CD14-positive monocyte (primary cell): ENCODE results near the gene AQR. TPM values are rescaled to one million over a fixed set of nuclear protein-coding genes. Genes with fewer than 3 reads are reported as not detected.

Experiments
- DNase-seq, 3 donors: peaks; one replicate each; pipeline ENCODE4 v3.0.0-alpha.2; 2011 to 2022
- H2AFZ ChIP-seq: 2 replicates; pipeline ENCODE4 v1.6.0; 2012; ENCODE audit warnings: mild to moderate bottlenecking, low read depth, low read length, inconsistent platforms; ENCODE audit not compliant: insufficient read depth, poor library complexity, severe bottlenecking
- H3K27ac ChIP-seq, 2 donors: 1 replicate in 1 of 2; 2 replicates in 1 of 2; pipeline ENCODE4 v1.5.1; 2012 to 2013; ENCODE audit warnings: low read length in 2 of 2, control low read depth in 1 of 2, inconsistent platforms in 1 of 2, low read depth in 1 of 2, mild to moderate bottlenecking in 1 of 2
- H3K27me3 ChIP-seq, 2 donors: one replicate each; pipeline versions ENCODE4 v1.6.0 to v1.6.1; 2011 to 2013; ENCODE audit warnings: low read length in 2 of 2; ENCODE audit not compliant: control insufficient read depth in 2 of 2, insufficient read depth in 2 of 2
- H3K36me3 ChIP-seq, 2 donors: replicated peaks in 1 of 2; 1 replicate in 1 of 2; 2 replicates in 1 of 2; pipeline versions ENCODE4 v1.5.1 to v1.6.1; 2012 to 2013; ENCODE audit warnings: low read length in 2 of 2, control low read depth in 1 of 2, inconsistent platforms in 1 of 2, mild to moderate bottlenecking in 1 of 2; ENCODE audit not compliant: insufficient read depth in 2 of 2, control insufficient read depth in 1 of 2
- H3K4me1 ChIP-seq, 2 donors: 1 replicate in 1 of 2; 2 replicates in 1 of 2; pipeline versions ENCODE4 v1.5.1 to v1.6.1; 2012 to 2013; ENCODE audit warnings: low read length in 2 of 2, control low read depth in 1 of 2, inconsistent platforms in 1 of 2, mild to moderate bottlenecking in 1 of 2, moderate library complexity in 1 of 2; ENCODE audit not compliant: insufficient read depth in 2 of 2, control insufficient read depth in 1 of 2
- H3K4me2 ChIP-seq: replicated peaks from 2 replicates; pipeline ENCODE3; 2012; ENCODE audit warnings: low read length, moderate library complexity, mild to moderate bottlenecking; ENCODE audit not compliant: poor library complexity, severe bottlenecking; ENCODE audit errors: extremely low read depth
- H3K4me3 ChIP-seq, 3 experiments: fragments of 200-600 bp in 1 of 3; sonication (generic) in 1 of 3; replicated peaks in 1 of 3; 1 replicate in 2 of 3; 2 replicates in 1 of 3; pipeline ENCODE4 v1.5.1; 2011 to 2013; ENCODE audit warnings: low read length in 3 of 3, mild to moderate bottlenecking in 3 of 3, control low read depth in 2 of 3, low read depth in 2 of 3, inconsistent platforms in 1 of 3, moderate library complexity in 1 of 3
- H3K79me2 ChIP-seq: 2 replicates; pipeline ENCODE4 v1.6.0; 2012; ENCODE audit warnings: mild to moderate bottlenecking, control low read depth, inconsistent platforms, low read length, moderate library complexity; ENCODE audit not compliant: insufficient read depth
- H3K9ac ChIP-seq: 2 replicates; pipeline ENCODE4 v1.6.0; 2017; ENCODE audit warnings: low read length, mild to moderate bottlenecking; ENCODE audit not compliant: insufficient read depth, poor library complexity, severe bottlenecking
- H3K9me3 ChIP-seq, 2 donors: replicated peaks in 1 of 2; 1 replicate in 1 of 2; 2 replicates in 1 of 2; pipeline versions ENCODE4 v1.5.1 to v1.6.1; 2012 to 2013; ENCODE audit warnings: low read length in 2 of 2, control low read depth in 1 of 2; ENCODE audit not compliant: control insufficient read depth in 1 of 2, insufficient read depth in 1 of 2
- H4K20me1 ChIP-seq: 2 replicates; pipeline ENCODE4 v1.6.0; 2012; ENCODE audit warnings: mild to moderate bottlenecking, low read length, control low read depth, moderate library complexity; ENCODE audit not compliant: insufficient read depth
- H3K27ac Mint-ChIP-seq, 7 donors: one replicate each; pipeline ENCODE4 v1.8.0; 2020; ENCODE audit warnings: mild to moderate bottlenecking in 7 of 7, mixed read lengths in 7 of 7, moderate library complexity in 6 of 7, inconsistent platforms in 2 of 7
- H3K27me3 Mint-ChIP-seq, 3 donors: one replicate each; pipeline ENCODE4 v1.8.0; 2021 to 2022; ENCODE audit warnings: low read depth in 3 of 3, mild to moderate bottlenecking in 3 of 3, mixed read lengths in 3 of 3, moderate library complexity in 3 of 3, inconsistent platforms in 1 of 3
- H3K36me3 Mint-ChIP-seq, 2 donors: one replicate each; pipeline ENCODE4 v1.8.0; 2020; ENCODE audit warnings: mixed read lengths in 2 of 2, inconsistent platforms in 1 of 2, mild to moderate bottlenecking in 1 of 2
- H3K4me1 Mint-ChIP-seq: one replicate; pipeline ENCODE4 v1.8.0; 2020; ENCODE audit warnings: mild to moderate bottlenecking, mixed read lengths
- H3K4me3 Mint-ChIP-seq, 2 donors: one replicate each; pipeline ENCODE4 v1.8.0; 2020; ENCODE audit warnings: mild to moderate bottlenecking in 2 of 2, mixed read lengths in 2 of 2, moderate library complexity in 1 of 2
- H3K9me3 Mint-ChIP-seq, 7 donors: one replicate each; pipeline ENCODE4 v1.8.0; 2020 to 2022; ENCODE audit warnings: mixed read lengths in 7 of 7, mild to moderate bottlenecking in 6 of 7, moderate library complexity in 6 of 7, inconsistent platforms in 2 of 7
- WGBS: methylation state at CpG from one replicate; pipeline ENCODE4 v1.1.5; 2013; ENCODE audit warnings: missing lambda C conversion rate; ENCODE audit not compliant: insufficient coverage; 5-methylcytosine and 5-hydroxymethylcytosine counted together
- intact Hi-C, 2 donors: fragments of 100-400 bp; cut with micrococcal nuclease; formaldehyde crosslinking; loops; one replicate each; pipeline versions ENCODE4 v1.15.0 to v1.15.1; 2023
- polyA plus RNA-seq, 3 donors: library from polyadenylated mRNA; depleted of rRNA in 1 of 3; unstranded in 2 of 3; stranded (reverse) in 1 of 3; fragments of 300-500 nt in 2 of 3; fragments of >200 nt in 1 of 3; fragmentation: Illumina TruSeq in 2 of 3; gene quantifications; 1 replicate in 2 of 3; 2 replicates in 1 of 3; pipeline ENCODE4 v1.2.3, GENCODE V29; 2012 to 2021
- TF ChIP-seq, protein P1 (sequence below): fragments of 200-600 bp; IDR thresholded peaks from one replicate; pipeline ENCODE4 v1.8.0; 2022; ENCODE audit warnings: antibody characterized with exemption, mild to moderate bottlenecking

Gene AQR
- polyA plus RNA-seq, 3 donors: 8.4 to 26.4 (median 16.8) TPM

DNA sequence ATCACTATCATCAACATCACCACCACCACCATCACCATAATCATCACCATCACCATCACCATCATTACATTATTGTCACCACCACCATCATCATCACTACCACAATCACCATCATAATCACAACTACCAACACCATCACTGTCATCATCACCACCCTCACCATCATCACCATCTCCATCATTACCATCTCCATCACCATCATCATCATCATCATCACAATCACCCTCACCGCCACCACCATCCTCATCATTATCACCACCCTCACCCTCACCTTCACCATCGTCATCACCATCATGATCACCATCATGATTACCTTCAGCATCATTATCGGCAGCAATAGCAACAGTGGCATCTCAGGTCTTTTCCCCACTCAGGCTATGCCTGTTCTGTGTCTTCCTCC, 131.3 kb downstream of the AQR start:
- no peak for DNase-seq
- H3K36me3 Mint-ChIP-seq: no peaks in the 10 kb centered on the region
- H4K20me1 ChIP-seq: no peaks in the 10 kb centered on the region
- H3K9me3 Mint-ChIP-seq: peaks cover 0 to 8% (median 4%) of the 10 kb centered on the region in 7 donors
- H3K4me1 ChIP-seq: no peaks in the 10 kb centered on the region
- no peaks in the 10 kb centered on the region for H3K9me3 ChIP-seq
- H3K36me3 ChIP-seq: no peaks in the 10 kb centered on the region
- no peaks in the 10 kb centered on the region for H3K27me3 ChIP-seq
- no peak overlapping the region for H3K27ac ChIP-seq
- no peak overlapping the region for H3K4me2 ChIP-seq
- H3K4me1 Mint-ChIP-seq: no peaks in the 10 kb centered on the region
- TF ChIP-seq, protein P1, sequence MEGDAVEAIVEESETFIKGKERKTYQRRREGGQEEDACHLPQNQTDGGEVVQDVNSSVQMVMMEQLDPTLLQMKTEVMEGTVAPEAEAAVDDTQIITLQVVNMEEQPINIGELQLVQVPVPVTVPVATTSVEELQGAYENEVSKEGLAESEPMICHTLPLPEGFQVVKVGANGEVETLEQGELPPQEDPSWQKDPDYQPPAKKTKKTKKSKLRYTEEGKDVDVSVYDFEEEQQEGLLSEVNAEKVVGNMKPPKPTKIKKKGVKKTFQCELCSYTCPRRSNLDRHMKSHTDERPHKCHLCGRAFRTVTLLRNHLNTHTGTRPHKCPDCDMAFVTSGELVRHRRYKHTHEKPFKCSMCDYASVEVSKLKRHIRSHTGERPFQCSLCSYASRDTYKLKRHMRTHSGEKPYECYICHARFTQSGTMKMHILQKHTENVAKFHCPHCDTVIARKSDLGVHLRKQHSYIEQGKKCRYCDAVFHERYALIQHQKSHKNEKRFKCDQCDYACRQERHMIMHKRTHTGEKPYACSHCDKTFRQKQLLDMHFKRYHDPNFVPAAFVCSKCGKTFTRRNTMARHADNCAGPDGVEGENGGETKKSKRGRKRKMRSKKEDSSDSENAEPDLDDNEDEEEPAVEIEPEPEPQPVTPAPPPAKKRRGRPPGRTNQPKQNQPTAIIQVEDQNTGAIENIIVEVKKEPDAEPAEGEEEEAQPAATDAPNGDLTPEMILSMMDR: no peak
- H3K9ac ChIP-seq: no peak overlapping the region
- H3K79me2 ChIP-seq: no peaks in the 10 kb centered on the region
- no peak overlapping the region for H3K4me3 Mint-ChIP-seq
- no peak overlapping the region for H3K27ac Mint-ChIP-seq
- intact Hi-C loops: no loop called here
- peaks cover 0 to 2% (median 0%) of the 10 kb centered on the region in 3 donors for H3K27me3 Mint-ChIP-seq
- H3K4me3 ChIP-seq: no peak overlapping the region
- 96% methylated on average over 3 of the region's 3 CpGs for WGBS
- H2AFZ ChIP-seq: no peak overlapping the region

DNA sequence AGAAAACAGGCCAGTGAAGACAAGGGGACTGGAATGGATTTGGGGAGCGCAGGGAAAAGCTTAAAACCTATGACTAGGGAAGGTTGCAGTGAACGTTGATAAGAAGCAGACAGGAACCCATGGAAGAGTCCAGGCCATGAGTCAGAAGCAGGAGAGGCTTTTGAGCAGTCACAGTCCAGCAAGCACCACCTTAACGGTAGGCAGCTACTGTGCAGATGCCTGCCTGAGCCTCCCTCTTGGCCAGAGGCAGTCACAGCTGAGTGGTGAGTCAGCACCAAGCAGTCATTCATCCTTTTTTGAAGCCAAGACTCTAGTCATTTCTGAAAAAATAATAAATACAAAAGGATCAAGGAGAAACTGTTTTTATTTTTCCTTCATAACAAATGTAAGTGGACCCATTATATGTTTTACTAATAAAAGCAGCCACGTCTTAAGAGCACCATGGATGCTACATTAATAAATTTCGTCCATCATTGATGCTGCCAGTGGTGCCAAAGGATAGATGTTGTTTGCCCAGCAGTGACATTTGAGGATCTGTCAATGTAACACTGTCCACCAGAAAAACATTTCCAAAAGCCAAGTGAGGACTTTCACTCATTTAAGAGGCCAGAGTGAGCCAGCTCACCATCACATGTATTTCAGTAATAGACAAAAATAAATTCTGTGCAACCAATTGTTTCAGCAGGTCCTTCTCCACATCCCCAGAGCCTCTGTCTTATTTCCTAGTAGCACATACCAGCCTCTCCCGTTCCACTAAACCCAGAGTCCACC, 132.1 kb downstream of the AQR start:
- WGBS: 88% methylated on average over 5 of the region's 6 CpGs
- DNase-seq: no peak
- Mint-ChIP-seq H3K27ac (no peak overlapping the region), H3K4me1 (no peaks in the 10 kb centered on the region), H3K27me3 (peaks cover 0 to 4% (median 0%) of the 10 kb centered on the region in 3 donors), H3K9me3 (peaks cover 0 to 12% (median 7%) of the 10 kb centered on the region in 7 donors), H3K4me3 (no peak overlapping the region), H3K36me3 (no peaks in the 10 kb centered on the region)
- TF ChIP-seq, protein P1: no peak
- Histone ChIP-seq H3K36me3 (no peaks in the 10 kb centered on the region), H2AFZ (no peak overlapping the region), H4K20me1 (no peaks in the 10 kb centered on the region), H3K79me2 (no peaks in the 10 kb centered on the region), H3K4me3 (no peak overlapping the region), H3K4me1 (no peaks in the 10 kb centered on the region), H3K9ac (no peak overlapping the region), H3K27me3 (no peaks in the 10 kb centered on the region), H3K27ac (no peak overlapping the region), H3K9me3 (no peaks in the 10 kb centered on the region), H3K4me2 (no peak overlapping the region)
- intact Hi-C loops: no loop called here
